ENCODE measurements around the gene FOCAD.

Gene FOCAD

DNA sequence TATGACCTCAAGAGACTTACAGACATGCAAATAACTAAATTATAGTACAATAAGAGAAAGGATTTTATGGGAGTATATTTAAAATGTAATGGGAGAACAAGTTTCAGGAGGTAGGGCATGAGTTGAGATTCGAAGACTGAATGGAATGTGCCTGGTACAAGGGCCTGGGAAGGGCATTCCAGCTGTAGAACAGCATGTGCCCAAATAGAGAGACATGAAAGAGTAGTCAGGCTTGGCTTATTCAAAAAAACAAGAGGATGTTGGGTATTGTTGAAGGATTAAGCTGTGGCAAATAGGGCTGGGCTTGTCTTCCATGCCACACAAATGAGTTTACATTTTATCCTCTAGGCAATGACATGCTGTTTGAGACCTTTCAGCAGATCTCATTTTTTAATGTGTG, 86.9 kb downstream of the FOCAD start:
- TF ChIP-seq, protein P1, sequence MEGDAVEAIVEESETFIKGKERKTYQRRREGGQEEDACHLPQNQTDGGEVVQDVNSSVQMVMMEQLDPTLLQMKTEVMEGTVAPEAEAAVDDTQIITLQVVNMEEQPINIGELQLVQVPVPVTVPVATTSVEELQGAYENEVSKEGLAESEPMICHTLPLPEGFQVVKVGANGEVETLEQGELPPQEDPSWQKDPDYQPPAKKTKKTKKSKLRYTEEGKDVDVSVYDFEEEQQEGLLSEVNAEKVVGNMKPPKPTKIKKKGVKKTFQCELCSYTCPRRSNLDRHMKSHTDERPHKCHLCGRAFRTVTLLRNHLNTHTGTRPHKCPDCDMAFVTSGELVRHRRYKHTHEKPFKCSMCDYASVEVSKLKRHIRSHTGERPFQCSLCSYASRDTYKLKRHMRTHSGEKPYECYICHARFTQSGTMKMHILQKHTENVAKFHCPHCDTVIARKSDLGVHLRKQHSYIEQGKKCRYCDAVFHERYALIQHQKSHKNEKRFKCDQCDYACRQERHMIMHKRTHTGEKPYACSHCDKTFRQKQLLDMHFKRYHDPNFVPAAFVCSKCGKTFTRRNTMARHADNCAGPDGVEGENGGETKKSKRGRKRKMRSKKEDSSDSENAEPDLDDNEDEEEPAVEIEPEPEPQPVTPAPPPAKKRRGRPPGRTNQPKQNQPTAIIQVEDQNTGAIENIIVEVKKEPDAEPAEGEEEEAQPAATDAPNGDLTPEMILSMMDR (IDR thresholded peaks at IDR 0.05): no peak
- no peak overlapping the region for H2AFZ ChIP-seq
- no peak overlapping the region for H3K27ac ChIP-seq
- H3K4me3 ChIP-seq (ENCODE audit: low read depth, low read length): no peak overlapping the region
- no peak overlapping the region for H3K9ac ChIP-seq
- no peaks in the 10 kb centered on the region for H3K27me3 ChIP-seq (ENCODE audit: control insufficient read depth, insufficient read depth, low read length)
- no peaks in the 10 kb centered on the region for H3K36me3 ChIP-seq (ENCODE audit: control insufficient read depth, insufficient read depth, low read length)
- no peak overlapping the region for H3K4me2 ChIP-seq (ENCODE audit: low read length)
- no peaks in the 10 kb centered on the region for H3K4me1 ChIP-seq
- H3K79me2 ChIP-seq: no peaks in the 10 kb centered on the region
- H3K9me3 ChIP-seq (ENCODE audit: control insufficient read depth, low read length): no peaks in the 10 kb centered on the region

DNA sequence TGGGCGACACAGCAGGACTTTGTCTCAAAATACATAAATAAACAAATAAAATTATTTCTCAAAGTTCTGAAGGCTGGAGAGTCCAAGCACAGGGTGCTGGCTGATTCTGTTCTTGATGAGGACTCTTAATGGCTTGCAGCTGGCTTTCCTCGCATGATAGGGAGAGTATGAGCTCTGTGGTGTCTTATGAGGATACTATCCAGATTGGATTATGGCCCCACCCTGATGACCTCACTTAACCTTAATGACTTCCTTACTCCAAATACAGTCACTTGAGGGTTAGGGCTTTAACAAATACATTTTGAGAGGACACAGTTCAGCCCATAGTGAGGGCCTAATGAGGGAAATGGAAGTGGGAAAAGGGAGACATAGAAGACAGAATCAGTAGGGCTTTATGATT, 87.7 kb downstream of the FOCAD start:
- Histone ChIP-seq H3K4me2 (ENCODE audit: low read length) (no peak overlapping the region), H3K9ac (no peak overlapping the region), H3K27me3 (ENCODE audit: control insufficient read depth, insufficient read depth, low read length) (no peaks in the 10 kb centered on the region), H2AFZ (no peak overlapping the region), H3K79me2 (no peaks in the 10 kb centered on the region), H3K9me3 (ENCODE audit: control insufficient read depth, low read length) (no peaks in the 10 kb centered on the region), H3K4me1 (no peaks in the 10 kb centered on the region), H3K4me3 (ENCODE audit: low read depth, low read length) (no peak overlapping the region), H3K36me3 (ENCODE audit: control insufficient read depth, insufficient read depth, low read length) (no peaks in the 10 kb centered on the region), H3K27ac (no peak overlapping the region)
- TF ChIP-seq, protein P1 (IDR thresholded peaks at IDR 0.05): no peak

DNA sequence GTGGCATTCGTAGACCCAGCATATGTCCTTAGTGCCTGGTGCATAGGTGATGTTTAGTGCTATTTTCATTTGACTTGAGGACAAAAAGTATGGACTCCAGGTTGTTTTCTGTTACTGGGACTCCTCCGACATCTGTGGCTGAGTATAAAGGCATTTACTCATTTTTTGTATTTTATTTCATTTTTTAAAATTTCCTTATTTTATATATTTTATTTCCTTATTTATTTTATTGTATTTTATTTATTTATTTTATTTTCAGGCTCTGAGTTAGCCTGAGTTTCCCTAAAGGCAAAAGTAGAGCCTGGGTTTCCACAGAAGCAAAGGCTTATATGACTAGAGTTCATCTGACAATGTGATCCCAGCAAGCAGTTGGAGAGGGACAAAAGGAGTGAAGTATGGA, 91.6 kb downstream of the FOCAD start:
- TF ChIP-seq, protein P1 (IDR thresholded peaks at IDR 0.05): no peak
- no peak overlapping the region for H3K4me3 ChIP-seq (ENCODE audit: low read depth, low read length)
- H3K79me2 ChIP-seq: no peaks in the 10 kb centered on the region

DNA sequence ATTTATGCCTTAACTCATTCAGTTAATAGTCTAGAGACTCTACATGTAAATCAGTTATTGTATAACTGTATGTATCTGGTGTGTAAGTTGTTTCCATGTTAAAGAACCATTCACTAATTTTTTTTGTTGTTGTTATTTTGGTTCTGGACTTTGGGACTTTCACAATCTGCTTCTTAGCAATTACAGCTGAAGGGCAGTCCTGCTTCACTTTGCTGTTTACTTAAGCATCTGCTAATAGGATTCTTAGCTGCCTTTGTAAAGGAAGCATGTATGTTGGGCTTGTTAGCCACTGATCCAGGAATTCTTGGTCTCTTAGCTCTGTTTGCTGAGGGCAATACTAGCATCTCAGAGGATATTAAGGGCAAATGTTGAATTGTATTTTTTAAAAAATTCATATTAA, 97.0 kb downstream of the FOCAD start:
- Histone ChIP-seq H3K27ac (no peak overlapping the region), H3K27me3 (ENCODE audit: control insufficient read depth, insufficient read depth, low read length) (no peaks in the 10 kb centered on the region), H3K4me1 (no peaks in the 10 kb centered on the region), H3K4me3 (ENCODE audit: low read depth, low read length) (no peak overlapping the region), H3K36me3 (ENCODE audit: control insufficient read depth, insufficient read depth, low read length) (no peaks in the 10 kb centered on the region), H3K79me2 (no peaks in the 10 kb centered on the region), H3K9ac (no peak overlapping the region), H2AFZ (no peak overlapping the region), H3K9me3 (ENCODE audit: control insufficient read depth, low read length) (no peaks in the 10 kb centered on the region), H3K4me2 (ENCODE audit: low read length) (no peak overlapping the region)
- TF ChIP-seq, protein P1 (IDR thresholded peaks at IDR 0.05): no peak

More for the DNA sequence above, 91.6 kb downstream of the FOCAD start:
- H3K4me2 ChIP-seq (ENCODE audit: low read length): no peak overlapping the region
- no peak overlapping the region for H3K27ac ChIP-seq
- H3K27me3 ChIP-seq (ENCODE audit: control insufficient read depth, insufficient read depth, low read length): no peaks in the 10 kb centered on the region
- no peaks in the 10 kb centered on the region for H3K9me3 ChIP-seq (ENCODE audit: control insufficient read depth, low read length)
- H3K9ac ChIP-seq: no peak overlapping the region
- H3K4me1 ChIP-seq: no peaks in the 10 kb centered on the region
- no peak overlapping the region for H2AFZ ChIP-seq
- H3K36me3 ChIP-seq (ENCODE audit: control insufficient read depth, insufficient read depth, low read length): no peaks in the 10 kb centered on the region

DNA sequence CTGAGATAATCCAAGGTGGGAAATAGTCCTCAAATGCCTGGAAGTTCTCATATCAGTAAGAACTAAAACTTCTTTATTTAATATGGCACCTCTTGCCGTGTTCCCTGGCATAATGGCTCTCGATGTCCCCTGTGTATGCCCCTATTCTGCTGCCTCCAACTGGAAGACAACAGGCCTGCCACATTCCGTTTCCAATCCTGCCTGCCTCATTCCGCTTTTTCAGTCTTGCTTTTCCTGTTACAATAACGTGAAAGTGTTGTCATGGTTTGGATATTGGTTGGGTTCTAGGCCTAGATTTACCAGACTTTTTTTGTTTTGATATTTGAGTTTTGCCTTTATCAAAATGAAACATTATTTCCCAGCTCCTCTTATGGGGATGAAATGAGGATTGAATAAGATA, 98.2 kb downstream of the FOCAD start:
- Histone ChIP-seq H3K79me2 (no peaks in the 10 kb centered on the region), H3K27me3 (ENCODE audit: control insufficient read depth, insufficient read depth, low read length) (no peaks in the 10 kb centered on the region)

More for the DNA sequence above, 98.2 kb downstream of the FOCAD start:
- Histone ChIP-seq H3K9ac (no peak overlapping the region), H3K9me3 (ENCODE audit: control insufficient read depth, low read length) (no peaks in the 10 kb centered on the region), H3K4me1 (no peaks in the 10 kb centered on the region), H3K4me3 (ENCODE audit: low read depth, low read length) (no peak overlapping the region), H3K27ac (no peak overlapping the region), H3K4me2 (ENCODE audit: low read length) (no peak overlapping the region), H2AFZ (no peak overlapping the region), H3K36me3 (ENCODE audit: control insufficient read depth, insufficient read depth, low read length) (no peaks in the 10 kb centered on the region)
- TF ChIP-seq, protein P1 (IDR thresholded peaks at IDR 0.05): no peak
